K562 (cell line): ENCODE data around the gene LENG8. TPM values are rescaled to one million over a fixed set of nuclear protein-coding genes. Genes with fewer than 3 reads are reported as not detected.

Experiments
- ATAC-seq: fragments of 200-7000 bp; cut with Tn5 transposase; 3 replicates; pipeline ENCODE4 v1.9.1; 2020; ENCODE audit warnings: moderate library complexity
- BruUV-seq: library from RNA; stranded (reverse); fragments of 400-500 nt; replicated peaks from 2 replicates; lab custom pipeline; 2021; lab: Mats Ljungman, UMichigan
- CTCF ChIA-PET: fragments of 300-600 bp; formaldehyde crosslinking; extraction: SDS; loops from one replicate; lab custom pipeline; 2021; ENCODE audit warnings: low intra/inter-chr PET ratio; lab: Yijun Ruan, JAX
- POLR2A ChIA-PET: fragments of 300-600, 350-650 bp; sonication (Branson Sonifier 250); formaldehyde crosslinking; extraction: SDS; loops from one replicate; lab custom pipeline; 2021; ENCODE audit warnings: antibody characterized with exemption, inconsistent platforms; lab: Yijun Ruan, JAX
- DNase-seq, 4 experiments: peaks; one replicate each; pipeline versions ENCODE4 v3.0.0 to v3.0.0-alpha.2; 2011 to 2018; ENCODE audit warnings: low spot score in 3 of 4, mixed read lengths in 3 of 4; ENCODE audit errors: extremely low read depth in 1 of 4
- FAIRE-seq: peaks from 2 replicates; lab custom pipeline; 2011; peaks lifted over from hg19 to GRCh38; lab: Jason Lieb, UNC
- H2AFZ ChIP-seq: 2 replicates; pipeline ENCODE4 v1.6.0; 2011; ENCODE audit warnings: low read depth, low read length, control low read depth, inconsistent platforms
- H3K27ac ChIP-seq: fragments of 200-600 bp; 3 replicates; pipeline ENCODE4 v1.8.0; 2011; ENCODE audit warnings: low read depth, mild to moderate bottlenecking, control low read depth, inconsistent platforms, low read length, moderate library complexity, mixed read lengths; ENCODE audit errors: extremely low read depth
- H3K27me3 ChIP-seq, 2 experiments: fragments of 300-600 bp in 1 of 2; 2 replicates in 1 of 2; 3 replicates in 1 of 2; pipeline versions ENCODE4 v1.6.0 to v1.8.0; 2011; ENCODE audit warnings: inconsistent platforms in 2 of 2, low read length in 2 of 2, mild to moderate bottlenecking in 1 of 2, mixed read lengths in 1 of 2, moderate library complexity in 1 of 2; ENCODE audit not compliant: control insufficient read depth in 2 of 2, insufficient read depth in 2 of 2
- H3K36me3 ChIP-seq: fragments of 300-600 bp; 3 replicates; pipeline ENCODE4 v1.8.0; 2011; ENCODE audit warnings: mild to moderate bottlenecking, low read length, inconsistent platforms; ENCODE audit not compliant: control insufficient read depth, insufficient read depth
- H3K4me1 ChIP-seq, 2 experiments: fragments of 200-600 bp in 1 of 2; replicated peaks in 1 of 2; 2 replicates in 1 of 2; 3 replicates in 1 of 2; pipeline versions ENCODE4 v1.5.1 to v1.8.0; 2011; ENCODE audit warnings: inconsistent platforms in 2 of 2, low read length in 2 of 2, mild to moderate bottlenecking in 1 of 2, mixed read lengths in 1 of 2, moderate library complexity in 1 of 2; ENCODE audit not compliant: control insufficient read depth in 2 of 2, insufficient read depth in 2 of 2
- H3K4me2 ChIP-seq: 2 replicates; pipeline ENCODE4 v1.6.1; 2011; ENCODE audit warnings: low read length, control low read depth, inconsistent platforms, mixed read lengths; ENCODE audit not compliant: insufficient read depth
- H3K4me3 ChIP-seq: fragments of 200-600 bp; sonication (generic), shearing (Covaris generic); 2 replicates; pipeline ENCODE4 v1.5.1; 2016; ENCODE audit warnings: control low read depth, inconsistent platforms
- H3K79me2 ChIP-seq: fragments of 200-600 bp; 3 replicates; pipeline ENCODE4 v1.8.0; 2011; ENCODE audit warnings: low read length, inconsistent platforms; ENCODE audit not compliant: control insufficient read depth, insufficient read depth
- H3K9ac ChIP-seq, 2 experiments: 2 replicates each; pipeline versions ENCODE4 v1.6.0 to v1.6.1; 2011; ENCODE audit warnings: low read depth in 2 of 2, low read length in 2 of 2, control low read depth in 1 of 2, inconsistent platforms in 1 of 2, mild to moderate bottlenecking in 1 of 2, mixed read lengths in 1 of 2; ENCODE audit not compliant: insufficient read depth in 1 of 2
- H3K9me1 ChIP-seq: one replicate; pipeline ENCODE4 v1.6.0; 2011; ENCODE audit warnings: inconsistent platforms, mild to moderate bottlenecking, low read length, moderate library complexity; ENCODE audit not compliant: control insufficient read depth, insufficient read depth
- H3K9me3 ChIP-seq: replicated peaks from 2 replicates; pipeline ENCODE4 v1.5.1; 2011; ENCODE audit warnings: low read depth, low read length, inconsistent platforms; ENCODE audit not compliant: control insufficient read depth, insufficient read depth
- H4K20me1 ChIP-seq: replicated peaks from 2 replicates; pipeline ENCODE4 v1.6.1; 2011; ENCODE audit warnings: low read length, inconsistent platforms, mixed read lengths; ENCODE audit not compliant: control insufficient read depth, insufficient read depth
- E2F4 ChIP-seq: sonication (generic); formaldehyde crosslinking; IDR thresholded peaks from 2 replicates; pipeline ENCODE4 v1.8.0; 2022; ENCODE audit warnings: mild to moderate bottlenecking, low read depth, missing genetic modification reagents
- EHMT2 ChIP-seq: fragments of 450-650 bp; IDR thresholded peaks from 2 replicates; pipeline ENCODE4 v1.6.1; 2018; ENCODE audit warnings: antibody characterized with exemption
- HNRNPK ChIP-seq: fragments of 200-400 bp; formaldehyde crosslinking; IDR thresholded peaks from one replicate; pipeline ENCODE4 v1.6.1; 2018; ENCODE audit warnings: mild to moderate bottlenecking, low read depth, low read length; ENCODE audit not compliant: poor library complexity, severe bottlenecking
- MAX ChIP-seq: sonication (generic); formaldehyde crosslinking; IDR thresholded peaks from 2 replicates; pipeline ENCODE4 v1.9.0; 2022; ENCODE audit warnings: mild to moderate bottlenecking, missing genetic modification reagents
- MBD1 ChIP-seq: fragments of 250-450 bp; sonication (Bioruptor Pico); IDR thresholded peaks from 2 replicates; pipeline ENCODE4 v1.8.0; 2022; ENCODE audit warnings: inconsistent platforms
- MCM5 ChIP-seq: fragments of 450-650 bp; IDR thresholded peaks from 2 replicates; pipeline ENCODE4 v1.6.1; 2016; ENCODE audit warnings: low read depth
- NR4A1 ChIP-seq, 2 experiments: fragments of 250-450 bp in 1 of 2; fragments of 450-650 bp in 1 of 2; sonication (Bioruptor Pico) in 1 of 2; IDR thresholded peaks; 2 replicates each; pipeline versions ENCODE4 v1.4.0 to v1.6.1; 2016 to 2020; ENCODE audit warnings: mild to moderate bottlenecking in 2 of 2, missing compliant biosample characterization in 1 of 2, missing genetic modification characterization in 1 of 2, moderate library complexity in 1 of 2
- RFX7 ChIP-seq: fragments of 250-450 bp; sonication (Bioruptor Pico); IDR thresholded peaks from 2 replicates; pipeline ENCODE4 v1.5.1; 2021; ENCODE audit warnings: mild to moderate bottlenecking
- RNF219 ChIP-seq: fragments of 250-450 bp; sonication (Bioruptor Pico); IDR thresholded peaks from 2 replicates; pipeline ENCODE4 v1.5.0; 2022; ENCODE audit warnings: mild to moderate bottlenecking
- SNIP1 ChIP-seq: fragments of 450-650 bp; IDR thresholded peaks from 2 replicates; pipeline ENCODE4 v1.7.1; 2017; ENCODE audit warnings: low read depth, mild to moderate bottlenecking
- SRSF1 ChIP-seq: fragments of 200-400 bp; formaldehyde crosslinking; IDR thresholded peaks from 2 replicates; pipeline ENCODE4 v1.6.1; 2017; ENCODE audit warnings: mild to moderate bottlenecking, low read depth, low read length, moderate library complexity
- ZFP1 ChIP-seq: fragments of 450-650 bp; formaldehyde crosslinking; IDR thresholded peaks from 2 replicates; pipeline ENCODE4 v1.4.0; 2020; ENCODE audit warnings: mild to moderate bottlenecking, mixed read lengths
- ZFP36 ChIP-seq: fragments of 150-350 bp; IDR thresholded peaks from 2 replicates; pipeline ENCODE4 v1.6.1; 2018; ENCODE audit warnings: low read length, low read depth; ENCODE audit not compliant: partially characterized antibody
- ZHX1 ChIP-seq: fragments of 150-350 bp; conservative IDR thresholded peaks from 2 replicates; pipeline ENCODE4 v1.6.1; 2014; ENCODE audit warnings: low read length
- ZSCAN29 ChIP-seq: fragments of 450-650 bp; IDR thresholded peaks from 2 replicates; pipeline ENCODE4 v1.6.1; 2017
- WGBS: fragments of 100-300 bp; shearing (Covaris generic); methylation state at CpG from one replicate; pipeline ENCODE4 v1.1.6; 2016; ENCODE audit warnings: low coverage, mixed read lengths; ENCODE audit not compliant: insufficient coverage; ENCODE audit errors: missing lambda C conversion rate; 5-methylcytosine and 5-hydroxymethylcytosine counted together
- in situ Hi-C: fragments of 300-500 bp; cut with MboI; formaldehyde crosslinking; loops from 4 replicates; pipeline ENCODE4 v1.15.0; 2018; ENCODE audit warnings: inconsistent platforms, mixed read lengths
- intact Hi-C: fragments of 100-400 bp; cut with micrococcal nuclease; formaldehyde crosslinking; loops from 2 replicates; pipeline ENCODE4 v1.14.2; 2022
- polyA plus RNA-seq, 8 experiments: library from polyadenylated mRNA; depleted of rRNA in 4 of 8; stranded (reverse) in 5 of 8; unstranded in 3 of 8; fragments of >200 nt; fragmentation: Nextera tagmentation in 2 of 8; fragmentation: Illumina TruSeq in 1 of 8; extraction: Ambion mirVana in 2 of 8; extraction: Trizol in 1 of 8; gene quantifications; 2 replicates each; pipeline versions ENCODE4 v1.2.1 to v1.2.3, GENCODE V29; 2011 to 2014; ENCODE audit warnings: inconsistent platforms in 1 of 8, missing spikeins in 1 of 8
- total RNA-seq, 7 experiments: library from RNA; depleted of rRNA in 6 of 7; stranded (reverse); fragments of >200 nt in 6 of 7; fragmentation: Illumina TruSeq in 2 of 7; extraction: Trizol in 2 of 7; gene quantifications; 2 replicates each; pipeline versions ENCODE4 v1.2.1 to v1.2.3, GENCODE V29; 2011 to 2021; ENCODE audit warnings: low replicate concordance in 1 of 7

Gene LENG8
- total and polyA plus RNA-seq, 9 of the 15 experiments (the other 6 are each of a cell fraction or from before 2014, with no cell fraction given) = 0.74 to 146 (median 28.1) TPM

GRCh38 chr19:54489766-54490165, 40.8 kb downstream of the LENG8 start:
- in situ Hi-C loops (loop anchor here (10.0 kb wide), 1 partner anchor 185 kb away; no protein-coding TSS in a partner anchor), intact Hi-C loops (no loop called here)
- Histone ChIP-seq H3K27me3 (peaks cover 18 to 44% of the 10 kb centered on the region in 2 experiments; a peak in 4 of 5 replicates), H3K9ac (no peak overlapping the region), H3K27ac (no peak overlapping the region), H3K79me2 (no peaks in the 10 kb centered on the region), H3K9me1 (no peaks in the 10 kb centered on the region), H3K4me1 (no peaks in the 10 kb centered on the region), H3K4me2 (no peak overlapping the region), H4K20me1 (no peaks in the 10 kb centered on the region; the same call in 1 of the 2 replicates), H2AFZ (no peak overlapping the region), H3K36me3 (no peaks in the 10 kb centered on the region), H3K4me3 (no peak overlapping the region), H3K9me3 (no peaks in the 10 kb centered on the region)
- WGBS = 1% methylated on average over 9 of the region's 9 CpGs
- ChIA-PET CTCF (interaction anchor here (0.6 kb wide), 1 partner anchor 192 kb away, joined by 5 read pairs; no protein-coding TSS in a partner anchor), POLR2A (interaction anchor here (0.7 kb wide), 1 partner anchor 19 kb away, joined by 3 read pairs; no protein-coding TSS in a partner anchor)
- no peak for FAIRE-seq
- BruUV-seq = no TSS peak
- no peak for ATAC-seq
- no peak for DNase-seq
- no peak for TF ChIP-seq ZFP1 (CRISPR knock-in tag)
- TF ChIP-seq MCM5 = no peak
- TF ChIP-seq E2F4 = no peak
- TF ChIP-seq SNIP1 = no peak
- TF ChIP-seq RFX7 (CRISPR knock-in tag) = no peak
- TF ChIP-seq RNF219 (CRISPR knock-in tag) = no peak
- no peak for TF ChIP-seq MAX (CRISPR knock-in tag)
- TF ChIP-seq NR4A1 (CRISPR knock-in tag; IDR thresholded peaks at IDR 0.05) = no peak
- no peak for TF ChIP-seq NR4A1 (tag; IDR thresholded peaks at IDR 0.05)
- TF ChIP-seq ZHX1 = no peak
- no peak for TF ChIP-seq EHMT2
- no peak for TF ChIP-seq MBD1 (CRISPR knock-in tag)
- TF ChIP-seq SRSF1 = no peak
- TF ChIP-seq ZSCAN29 = no peak
- TF ChIP-seq HNRNPK = no peak
- TF ChIP-seq ZFP36 = no peak
